EL (cell line): ENCODE results near the gene AASS.

Source experiments
- DNase-seq: peaks from one replicate; pipeline ENCODE4 v3.0.0-alpha.2; 2016

The AASS gene

DNA sequence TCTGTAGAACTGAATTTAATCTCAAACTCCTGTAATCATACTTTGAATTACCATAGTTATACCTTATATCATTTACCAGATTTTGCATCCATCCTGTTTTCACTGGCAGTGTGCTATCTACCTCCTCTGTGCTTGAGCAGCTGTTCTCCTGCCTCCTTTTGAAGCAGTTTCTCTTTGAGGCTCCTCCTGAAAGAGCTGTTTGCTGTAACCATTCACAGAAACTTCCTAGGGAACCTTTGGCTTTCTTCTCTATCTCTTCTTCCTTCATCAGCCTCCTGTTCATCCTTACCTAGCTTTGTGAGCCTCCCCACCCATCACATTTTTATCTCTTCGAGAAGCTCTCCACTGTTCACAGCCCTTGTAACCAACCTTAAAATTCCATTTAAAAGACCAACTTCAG lies 108.2 kb downstream of the AASS start:
- DNase-seq, result no peak

GRCh38 chr7:122033641-122034040 lies 110.4 kb downstream of the AASS start:
- no peak for DNase-seq

DNA sequence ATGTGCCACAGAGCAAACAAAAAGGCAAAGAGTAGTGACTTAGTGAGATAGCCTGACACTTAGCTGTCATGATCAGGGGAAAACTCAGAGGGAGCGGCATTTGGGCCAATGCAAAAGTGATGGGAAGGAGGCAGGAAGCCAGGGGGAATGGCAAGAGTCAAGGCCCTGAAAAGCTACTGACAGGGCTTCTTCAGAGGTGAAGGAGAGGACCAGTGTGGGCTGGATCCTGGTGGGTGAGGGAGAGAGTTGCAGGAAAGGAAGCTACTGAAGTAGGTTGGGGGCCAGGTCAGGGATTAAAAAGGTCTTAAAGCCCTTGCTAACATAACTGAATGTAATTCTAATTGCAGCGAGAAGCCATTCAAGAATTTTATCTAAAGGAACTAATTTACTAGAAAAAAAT lies 117.0 kb downstream of the AASS start:
- DNase-seq, result no peak
